Measurements from ENCODE around the gene PCDH15. TPM values are rescaled to one million over a fixed set of nuclear protein-coding genes. Genes with fewer than 3 reads are reported as not detected.
A peak's percentile ranks its signal among the peaks of the same experiment; 100 is the strongest.

PCDH15 gene
- total and polyA plus RNA-seq, 2 of the 8 experiments (the other 6 are each of a cell fraction or from before 2014, with no cell fraction given), result 0.11 TPM; not detected in 1

DNA sequence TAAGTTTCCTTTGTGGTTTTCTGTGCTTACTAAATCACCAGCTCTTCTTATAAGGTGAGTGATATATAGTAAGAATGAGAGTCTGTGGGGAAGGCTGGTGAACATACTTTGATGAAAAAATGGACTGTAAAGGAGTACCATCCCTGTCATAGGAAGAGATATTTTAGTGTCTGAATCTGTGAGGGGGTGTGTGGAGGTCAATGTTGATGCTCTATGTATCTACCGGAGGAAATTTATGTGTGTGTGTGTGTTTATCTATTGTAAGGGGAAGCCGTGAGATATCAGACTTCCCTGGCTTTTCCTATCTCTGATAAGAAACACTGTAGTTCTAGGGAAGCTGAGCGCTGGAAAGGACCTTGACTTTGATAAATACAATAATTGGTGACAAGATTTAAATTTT is 179.0 kb downstream of the PCDH15 start:
- CTCF ChIA-PET (ENCODE audit: partially characterized antibody), result interaction anchor here (0.6 kb wide), 1 partner anchor 161 kb away, joined by 3 read pairs; no protein-coding TSS in a partner anchor
- no peak for FAIRE-seq
- H4K5ac ChIP-seq (ENCODE audit: insufficient read length, low read depth, low read length), result no peak overlapping the region
- no peak for TF ChIP-seq CTBP2 (IDR thresholded peaks at IDR 0.05; ENCODE audit: borderline replicate concordance, insufficient read depth, insufficient read length, low read length)
- no peak for TF ChIP-seq TAF1 (IDR thresholded peaks at IDR 0.05; ENCODE audit: low read depth, low read length)
- no peak for TF ChIP-seq SP4 (IDR thresholded peaks at IDR 0.05; ENCODE audit: low read length)
- no peak for TF ChIP-seq JUN (IDR thresholded peaks at IDR 0.05; ENCODE audit: low read depth, low read length)
- TF ChIP-seq BRCA1 (IDR thresholded peaks at IDR 0.05; ENCODE audit: low read depth, low read length), result no peak
- TF ChIP-seq SIRT6 (IDR thresholded peaks at IDR 0.05; ENCODE audit: low read length), result no peak
- no peak for TF ChIP-seq GABPA (IDR thresholded peaks at IDR 0.05; ENCODE audit: borderline replicate concordance, insufficient read depth, low read length)
- no peak for TF ChIP-seq RAD21 (IDR thresholded peaks at IDR 0.05 in 1 of 2, conservative IDR thresholded peaks at IDR 0.05 in 1 of 2; ENCODE audit: low read depth in 2 of 2, low read length in 2 of 2)
- no peak for TF ChIP-seq RFX5 (IDR thresholded peaks at IDR 0.05; ENCODE audit: borderline replicate concordance, low read depth, low read length)
- no peak for TF ChIP-seq TEAD4 (IDR thresholded peaks at IDR 0.05; ENCODE audit: low read depth, low read length)
- TF ChIP-seq EP300 (IDR thresholded peaks at IDR 0.05; ENCODE audit: borderline replicate concordance in 1 of 2, low read depth in 2 of 2, low read length in 2 of 2), result no peak
- no peak for TF ChIP-seq JUND (IDR thresholded peaks at IDR 0.05; ENCODE audit: low read length)
- no peak for TF ChIP-seq RNF2 (IDR thresholded peaks at IDR 0.05; ENCODE audit: borderline replicate concordance, low read depth, low read length, missing control alignments, poor library complexity, severe bottlenecking)
- TF ChIP-seq CBX5 (IDR thresholded peaks at IDR 0.05; ENCODE audit: low read depth, low read length), result no peak

More for the DNA sequence above, 179.0 kb downstream of the PCDH15 start:
- Histone ChIP-seq H3K27me3 (replicated peaks in 1 of 4; ENCODE audit: control insufficient read depth in 3 of 4, extremely low read depth in 1 of 4, insufficient read depth in 3 of 4, low read length in 3 of 4) (no peaks in the 10 kb centered on the region), H3K36me3 (ENCODE audit: control insufficient read depth in 2 of 4, insufficient read depth in 4 of 4, low read length in 3 of 4) (no peaks in the 10 kb centered on the region; a peak in 1 of 8 replicates), H3K23me2 (ENCODE audit: low read depth, low read length) (no peaks in the 10 kb centered on the region), H3K9me3 (ENCODE audit: insufficient read depth in 2 of 2, low read depth in 1 of 2, low read length in 1 of 2) (no peaks in the 10 kb centered on the region; a peak in 1 of 4 replicates), H2AFZ (ENCODE audit: low read length) (peak overlapping the region; percentile 26; the same call in 1 of the 2 replicates), H3K4me3 (ENCODE audit: extremely low read depth in 1 of 4, insufficient read depth in 2 of 4, low read depth in 3 of 4, low read length in 4 of 4) (no peak overlapping the region), H2BK20ac (ENCODE audit: low read length) (no peak overlapping the region), H4K8ac (ENCODE audit: extremely low read depth, insufficient read depth, low read length) (no peak overlapping the region), H4K91ac (replicated peaks; ENCODE audit: insufficient read length, low read length) (no peak overlapping the region), H3K79me2 (ENCODE audit: control insufficient read depth in 1 of 2, insufficient read depth in 2 of 2, low read length in 2 of 2) (no peaks in the 10 kb centered on the region), H3K9ac (replicated peaks in 1 of 4; ENCODE audit: extremely low read depth in 1 of 4, low read depth in 3 of 4, low read length in 3 of 4) (no peak overlapping the region), H3K23ac (ENCODE audit: insufficient read length) (no peak overlapping the region), H3K4me2 (ENCODE audit: insufficient read depth in 1 of 2, low read depth in 2 of 2, low read length in 2 of 2) (no peak overlapping the region), H3K79me1 (ENCODE audit: low read depth, low read length) (no peaks in the 10 kb centered on the region), H2BK15ac (ENCODE audit: low read length) (no peak overlapping the region), H3K14ac (ENCODE audit: insufficient read length) (no peak overlapping the region), H3K27ac (ENCODE audit: low read depth, low read length) (no peak overlapping the region), H2BK5ac (ENCODE audit: low read depth, low read length) (no peak overlapping the region), H2BK120ac (replicated peaks; ENCODE audit: low read depth, low read length) (no peak overlapping the region), H4K20me1 (replicated peaks in 1 of 2; ENCODE audit: control insufficient read depth in 1 of 2, insufficient read depth in 2 of 2, low read length in 2 of 2) (no peaks in the 10 kb centered on the region), H2BK12ac (ENCODE audit: low read depth, low read length) (no peak overlapping the region), H3K4me1 (replicated peaks in 1 of 4; ENCODE audit: control insufficient read depth in 3 of 4, insufficient read depth in 4 of 4, low read length in 3 of 4) (no peaks in the 10 kb centered on the region), H3K56ac (replicated peaks; ENCODE audit: insufficient read length, low read depth, low read length) (no peak overlapping the region), H2AK5ac (ENCODE audit: low read depth, low read length) (no peak overlapping the region), H3K18ac (ENCODE audit: extremely low read depth, low read length) (no peak overlapping the region), H3K4ac (replicated peaks; ENCODE audit: insufficient read length, low read depth, low read length) (no peak overlapping the region)
- DNase-seq (ENCODE audit: low read depth in 1 of 2, low spot score in 2 of 2), result no peak
- POLR2A ChIA-PET (ENCODE audit: partially characterized antibody), result no interaction called here
- WGBS, 2 experiments (ENCODE audit: extremely low coverage in 1 of 2, insufficient coverage in 1 of 2, insufficient read length in 1 of 2, insufficient replicate concordance in 2 of 2, low coverage in 1 of 2, low lambda C conversion rate in 2 of 2, missing lambda C conversion rate in 1 of 2), result 98% methylated on average over 3 of the region's 3 CpGs; no CpG with 5 or more reads in 1 of the 2 experiments
